ENCODE data around the gene SPX.

SPX gene

DNA sequence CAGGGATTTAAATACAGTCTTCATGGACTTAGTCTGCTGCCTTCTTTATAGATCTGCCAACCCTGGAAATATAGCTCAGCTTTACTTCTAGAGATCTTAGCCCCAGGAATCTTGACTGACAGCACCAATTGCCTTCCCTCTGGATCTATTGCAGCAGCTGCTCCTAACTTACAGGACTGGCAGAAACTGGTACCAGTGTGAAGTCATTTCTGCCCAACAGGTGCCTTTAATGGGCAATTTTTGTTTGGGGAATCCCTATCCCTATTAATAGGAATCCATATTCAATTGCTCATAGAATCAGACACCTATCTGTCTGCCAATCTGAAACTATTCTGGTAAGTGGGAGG lies 27.2 kb downstream of the SPX start:
- no peaks in the 10 kb centered on the region for H3K9me3 ChIP-seq (ENCODE audit: insufficient read depth, low read depth, low read length)
- H3K4me2 ChIP-seq (ENCODE audit: low read depth, low read length, poor library complexity, severe bottlenecking), result no peak overlapping the region
- no peaks in the 10 kb centered on the region for H3K79me2 ChIP-seq (ENCODE audit: insufficient read depth, low read length)
- H3K9ac ChIP-seq (ENCODE audit: low read depth, low read length, poor library complexity, severe bottlenecking), result no peak overlapping the region
- H3K36me3 ChIP-seq (ENCODE audit: insufficient read depth, low read length), result no peaks in the 10 kb centered on the region
- no peaks in the 10 kb centered on the region for H3K9me2 ChIP-seq (replicated peaks; ENCODE audit: low read depth, low read length)
- H3F3A ChIP-seq (ENCODE audit: low read depth), result no peaks in the 10 kb centered on the region
- no peak overlapping the region for H2AFZ ChIP-seq (ENCODE audit: low read length)
- TF ChIP-seq, protein P1, sequence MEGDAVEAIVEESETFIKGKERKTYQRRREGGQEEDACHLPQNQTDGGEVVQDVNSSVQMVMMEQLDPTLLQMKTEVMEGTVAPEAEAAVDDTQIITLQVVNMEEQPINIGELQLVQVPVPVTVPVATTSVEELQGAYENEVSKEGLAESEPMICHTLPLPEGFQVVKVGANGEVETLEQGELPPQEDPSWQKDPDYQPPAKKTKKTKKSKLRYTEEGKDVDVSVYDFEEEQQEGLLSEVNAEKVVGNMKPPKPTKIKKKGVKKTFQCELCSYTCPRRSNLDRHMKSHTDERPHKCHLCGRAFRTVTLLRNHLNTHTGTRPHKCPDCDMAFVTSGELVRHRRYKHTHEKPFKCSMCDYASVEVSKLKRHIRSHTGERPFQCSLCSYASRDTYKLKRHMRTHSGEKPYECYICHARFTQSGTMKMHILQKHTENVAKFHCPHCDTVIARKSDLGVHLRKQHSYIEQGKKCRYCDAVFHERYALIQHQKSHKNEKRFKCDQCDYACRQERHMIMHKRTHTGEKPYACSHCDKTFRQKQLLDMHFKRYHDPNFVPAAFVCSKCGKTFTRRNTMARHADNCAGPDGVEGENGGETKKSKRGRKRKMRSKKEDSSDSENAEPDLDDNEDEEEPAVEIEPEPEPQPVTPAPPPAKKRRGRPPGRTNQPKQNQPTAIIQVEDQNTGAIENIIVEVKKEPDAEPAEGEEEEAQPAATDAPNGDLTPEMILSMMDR (conservative IDR thresholded peaks at IDR 0.05; ENCODE audit: low read length), result no peak
- no peak for TF ChIP-seq EZH2phosphoT487 (IDR thresholded peaks at IDR 0.05; ENCODE audit: borderline replicate concordance)
- H3K4me3 ChIP-seq (ENCODE audit: low read length, poor library complexity, severe bottlenecking), result no peak overlapping the region
- no peaks in the 10 kb centered on the region for H3K27me3 ChIP-seq (ENCODE audit: insufficient read depth, low read length, poor library complexity, severe bottlenecking)
- no peaks in the 10 kb centered on the region for H4K20me1 ChIP-seq (ENCODE audit: insufficient read depth, low read length, poor library complexity, severe bottlenecking)
- no peaks in the 10 kb centered on the region for H3K4me1 ChIP-seq (ENCODE audit: insufficient read depth, low read length, poor library complexity, severe bottlenecking)

DNA sequence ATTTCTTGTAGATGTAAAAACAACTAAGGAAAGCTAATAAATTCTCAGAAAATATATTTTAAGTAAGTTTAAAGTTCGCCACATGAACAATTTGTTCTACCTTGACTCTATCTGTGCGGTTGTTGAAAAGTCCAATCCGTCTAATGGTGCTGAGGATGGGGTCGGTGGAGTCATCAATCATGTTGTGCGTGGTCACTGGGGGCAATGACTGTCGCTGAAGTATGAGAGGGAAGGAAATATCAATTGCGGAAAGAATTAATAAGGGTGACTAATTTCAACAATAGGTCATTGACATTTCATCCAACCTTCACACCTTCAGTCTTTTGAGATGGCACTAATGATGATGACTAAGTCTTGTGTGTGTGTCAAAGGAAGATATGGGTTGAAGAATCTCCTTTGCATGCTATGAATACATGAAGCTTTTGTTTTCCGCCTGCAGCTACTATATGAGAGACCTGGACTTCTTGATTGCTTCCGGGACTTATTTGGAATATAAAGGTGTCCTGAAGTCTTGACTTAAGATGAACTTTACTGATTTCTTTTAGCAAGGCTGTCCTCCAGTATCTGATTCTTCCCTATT lies 32.1 kb downstream of the SPX start:
- Histone ChIP-seq H3K4me3 (ENCODE audit: low read length, poor library complexity, severe bottlenecking) (no peak overlapping the region), H3K4me1 (ENCODE audit: insufficient read depth, low read length, poor library complexity, severe bottlenecking) (no peaks in the 10 kb centered on the region), H2AFZ (ENCODE audit: low read length) (no peak overlapping the region), H3K4me2 (ENCODE audit: low read depth, low read length, poor library complexity, severe bottlenecking) (no peak overlapping the region), H4K20me1 (ENCODE audit: insufficient read depth, low read length, poor library complexity, severe bottlenecking) (no peaks in the 10 kb centered on the region), H3K27me3 (ENCODE audit: insufficient read depth, low read length, poor library complexity, severe bottlenecking) (no peaks in the 10 kb centered on the region), H3K9ac (ENCODE audit: low read depth, low read length, poor library complexity, severe bottlenecking) (no peak overlapping the region), H3K9me2 (replicated peaks; ENCODE audit: low read depth, low read length) (no peaks in the 10 kb centered on the region), H3K9me3 (ENCODE audit: insufficient read depth, low read depth, low read length) (no peaks in the 10 kb centered on the region), H3F3A (ENCODE audit: low read depth) (no peaks in the 10 kb centered on the region), H3K79me2 (ENCODE audit: insufficient read depth, low read length) (no peaks in the 10 kb centered on the region), H3K36me3 (ENCODE audit: insufficient read depth, low read length) (no peaks in the 10 kb centered on the region)
- TF ChIP-seq, protein P1 (conservative IDR thresholded peaks at IDR 0.05; ENCODE audit: low read length), result no peak

DNA sequence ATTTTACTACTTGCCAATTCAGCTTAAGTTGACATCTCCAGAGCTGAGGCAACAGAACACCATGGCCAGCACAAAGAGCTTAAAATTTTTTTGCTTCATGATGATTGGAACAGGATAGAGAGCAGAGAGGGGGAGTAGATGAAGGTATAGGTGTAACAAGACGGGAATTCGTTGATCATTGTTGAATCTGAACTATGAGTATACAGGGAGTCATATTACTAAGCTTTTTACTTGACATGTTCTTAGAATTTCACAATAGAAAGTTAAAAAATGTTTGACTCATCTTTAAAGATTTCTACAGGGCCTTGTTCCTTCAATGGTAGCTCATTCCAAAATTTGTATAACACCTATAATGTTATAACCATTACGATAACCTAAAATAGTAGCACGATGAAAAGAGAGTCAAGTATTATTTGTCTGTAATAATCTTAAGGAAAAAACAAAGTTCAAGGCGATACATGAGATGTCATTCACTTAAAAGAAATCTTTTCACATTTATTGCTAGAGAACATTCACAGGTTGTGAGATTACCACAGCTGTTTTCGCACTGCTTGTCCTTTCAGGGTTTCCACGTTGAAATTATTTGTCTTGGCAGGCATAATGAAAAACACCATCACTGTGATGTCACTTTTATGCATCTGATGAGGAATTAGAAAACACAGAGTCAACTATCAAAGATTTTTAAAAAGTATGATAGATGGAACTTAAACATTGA lies 33.9 kb downstream of the SPX start:
- H3K9me3 ChIP-seq (ENCODE audit: insufficient read depth, low read depth, low read length), result no peaks in the 10 kb centered on the region
- no peaks in the 10 kb centered on the region for H3K9me2 ChIP-seq (replicated peaks; ENCODE audit: low read depth, low read length)
- no peak overlapping the region for H2AFZ ChIP-seq (ENCODE audit: low read length)
- H3K4me2 ChIP-seq (ENCODE audit: low read depth, low read length, poor library complexity, severe bottlenecking), result no peak overlapping the region
- H3K4me3 ChIP-seq (ENCODE audit: low read length, poor library complexity, severe bottlenecking), result no peak overlapping the region
- H3K79me2 ChIP-seq (ENCODE audit: insufficient read depth, low read length), result no peaks in the 10 kb centered on the region
- no peaks in the 10 kb centered on the region for H4K20me1 ChIP-seq (ENCODE audit: insufficient read depth, low read length, poor library complexity, severe bottlenecking)
- TF ChIP-seq, protein P1 (conservative IDR thresholded peaks at IDR 0.05; ENCODE audit: low read length), result no peak
- TF ChIP-seq EZH2phosphoT487 (IDR thresholded peaks at IDR 0.05; ENCODE audit: borderline replicate concordance), result no peak
- no peaks in the 10 kb centered on the region for H3K4me1 ChIP-seq (ENCODE audit: insufficient read depth, low read length, poor library complexity, severe bottlenecking)
- H3K9ac ChIP-seq (ENCODE audit: low read depth, low read length, poor library complexity, severe bottlenecking), result no peak overlapping the region
- no peaks in the 10 kb centered on the region for H3F3A ChIP-seq (ENCODE audit: low read depth)
- H3K27me3 ChIP-seq (ENCODE audit: insufficient read depth, low read length, poor library complexity, severe bottlenecking), result no peaks in the 10 kb centered on the region
- H3K36me3 ChIP-seq (ENCODE audit: insufficient read depth, low read length), result no peaks in the 10 kb centered on the region
